Esophagus squamous epithelium (tissue), 4 donors: ENCODE data around the gene ARHGEF11.

Source experiments
- POLR2A ChIP-seq, 4 donors: fragments of 450-650 bp; IDR thresholded peaks; one replicate each; pipeline ENCODE4 v1.6.1; 2017; ENCODE audit warnings: antibody characterized with exemption in 4 of 4, mild to moderate bottlenecking in 4 of 4, moderate library complexity in 3 of 4
- TF ChIP-seq, protein P1 (sequence below), 6 experiments: fragments of 450-650 bp in 4 of 6; fragments of 200-600 bp in 2 of 6; sonication (generic) in 2 of 6; IDR thresholded peaks; one replicate each; pipeline ENCODE4 v1.5.1; 2016 to 2019; ENCODE audit warnings: antibody characterized with exemption in 6 of 6, mild to moderate bottlenecking in 4 of 6, moderate library complexity in 4 of 6

DNA sequence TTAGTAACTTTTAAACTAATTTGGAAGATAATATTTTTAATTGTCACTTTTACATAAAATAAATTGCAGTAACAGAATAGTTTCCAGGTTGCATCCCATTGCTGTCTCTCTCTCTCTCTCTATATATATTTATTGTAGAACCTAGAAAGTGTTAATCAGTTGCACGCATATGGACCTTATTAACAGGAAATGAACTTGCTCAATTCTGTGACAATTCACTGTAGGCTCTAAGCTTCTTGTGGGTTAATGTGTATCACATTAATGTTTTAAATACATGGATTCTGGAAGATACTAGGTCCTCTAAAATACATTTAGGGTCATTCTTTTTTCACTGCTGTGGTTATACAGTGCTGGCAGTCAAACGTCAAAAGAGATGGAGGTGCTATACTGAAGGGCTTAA lies 92.0 kb downstream of the ARHGEF11 start:
- no peak for TF ChIP-seq POLR2A (IDR thresholded peaks at IDR 0.05)
- TF ChIP-seq, protein P1, sequence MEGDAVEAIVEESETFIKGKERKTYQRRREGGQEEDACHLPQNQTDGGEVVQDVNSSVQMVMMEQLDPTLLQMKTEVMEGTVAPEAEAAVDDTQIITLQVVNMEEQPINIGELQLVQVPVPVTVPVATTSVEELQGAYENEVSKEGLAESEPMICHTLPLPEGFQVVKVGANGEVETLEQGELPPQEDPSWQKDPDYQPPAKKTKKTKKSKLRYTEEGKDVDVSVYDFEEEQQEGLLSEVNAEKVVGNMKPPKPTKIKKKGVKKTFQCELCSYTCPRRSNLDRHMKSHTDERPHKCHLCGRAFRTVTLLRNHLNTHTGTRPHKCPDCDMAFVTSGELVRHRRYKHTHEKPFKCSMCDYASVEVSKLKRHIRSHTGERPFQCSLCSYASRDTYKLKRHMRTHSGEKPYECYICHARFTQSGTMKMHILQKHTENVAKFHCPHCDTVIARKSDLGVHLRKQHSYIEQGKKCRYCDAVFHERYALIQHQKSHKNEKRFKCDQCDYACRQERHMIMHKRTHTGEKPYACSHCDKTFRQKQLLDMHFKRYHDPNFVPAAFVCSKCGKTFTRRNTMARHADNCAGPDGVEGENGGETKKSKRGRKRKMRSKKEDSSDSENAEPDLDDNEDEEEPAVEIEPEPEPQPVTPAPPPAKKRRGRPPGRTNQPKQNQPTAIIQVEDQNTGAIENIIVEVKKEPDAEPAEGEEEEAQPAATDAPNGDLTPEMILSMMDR (IDR thresholded peaks at IDR 0.05), result no peak
